Retinal pigment epithelial cell (primary cell): Measurements from ENCODE around the gene RSBN1L.

Experiments
- DNase-seq: peaks from one replicate; pipeline ENCODE4 v3.0.0-alpha.2; 2010; ENCODE audit warnings: low read depth
- H3K4me3 ChIP-seq: 2 replicates; pipeline ENCODE4 v1.5.1; 2011; ENCODE audit warnings: mild to moderate bottlenecking, low read length, control low read depth, moderate library complexity
- CTCF ChIP-seq: conservative IDR thresholded peaks from 2 replicates; pipeline ENCODE4 v1.5.1; 2011; ENCODE audit warnings: low read depth, low read length, control low read depth, inconsistent platforms

RSBN1L gene

GRCh38 chr7:77786018-77786417 lies 89.8 kb downstream of the RSBN1L start:
- TF ChIP-seq CTCF: no peak
- no peak overlapping the region for H3K4me3 ChIP-seq
- DNase-seq: no peak

- DNase-seq: no peak
- H3K4me3 ChIP-seq: no peak overlapping the region
- TF ChIP-seq CTCF: no peak
These were observed 90.5 kb downstream of the RSBN1L start for GRCh38 chr7:77786741-77787140.

- no peak for TF ChIP-seq CTCF
- DNase-seq: no peak
- H3K4me3 ChIP-seq: no peak overlapping the region
These were observed 92.2 kb downstream of the RSBN1L start for GRCh38 chr7:77788327-77788902.

GRCh38 chr7:77791336-77791735 lies 95.1 kb downstream of the RSBN1L start:
- DNase-seq: no peak
- no peak overlapping the region for H3K4me3 ChIP-seq
- no peak for TF ChIP-seq CTCF

GRCh38 chr7:77791956-77792355 lies 95.7 kb downstream of the RSBN1L start:
- H3K4me3 ChIP-seq: no peak overlapping the region
- DNase-seq: no peak
- TF ChIP-seq CTCF: no peak

- TF ChIP-seq CTCF: no peak
- H3K4me3 ChIP-seq: no peak overlapping the region
- no peak for DNase-seq
These were observed 97.7 kb downstream of the RSBN1L start for GRCh38 chr7:77794000-77794399.

- H3K4me3 ChIP-seq: no peak overlapping the region
- no peak for DNase-seq
- no peak for TF ChIP-seq CTCF
These were observed 99.8 kb downstream of the RSBN1L start for GRCh38 chr7:77796109-77796508.
